Measurements from ENCODE around the gene SH3PXD2B.

GRCh38 chr5:172433513-172433912, 20.8 kb downstream of the SH3PXD2B start:
- TF ChIP-seq CTCF (IDR thresholded peaks at IDR 0.05) (no peak), ZFX (IDR thresholded peaks at IDR 0.05; ENCODE audit: borderline replicate concordance) (no peak)

Measured in 22Rv1 (cell line).